Motor neuron (in vitro differentiated cells): ENCODE data around the gene CTH. TPM values are rescaled to one million over a fixed set of nuclear protein-coding genes. Genes with fewer than 3 reads are reported as not detected.
"Not testable (repeated sequence)": the region's sequence is repeated elsewhere in the genome, so short reads cannot be mapped to it uniquely, and the experiment has no call there.

ENCODE experiments used
- ATAC-seq, 8 experiments: fragments of 200-7000 bp; cut with Tn5 transposase; replicated peaks in 6 of 8; 2 replicates each; pipeline ENCODE4 v1.8.0; 2021; ENCODE audit warnings: mild to moderate bottlenecking in 8 of 8, moderate library complexity in 8 of 8
- H3K27ac ChIP-seq, 2 donors: fragments of 250-450 bp; sonication (Bioruptor Pico); 2 replicates each; pipeline ENCODE4 v1.9.0; 2021; ENCODE audit warnings: antibody characterized with exemption in 2 of 2, mild to moderate bottlenecking in 2 of 2, moderate library complexity in 1 of 2
- H3K4me1 ChIP-seq, 2 donors: fragments of 250-450 bp; sonication (Bioruptor Pico); replicated peaks in 1 of 2; 2 replicates each; pipeline ENCODE4 v1.6.1; 2021; ENCODE audit warnings: antibody characterized with exemption in 2 of 2, mild to moderate bottlenecking in 2 of 2, moderate library complexity in 1 of 2
- H3K4me3 ChIP-seq, 5 donors: fragments of 250-450 bp; sonication (Bioruptor Pico); 2 replicates each; pipeline ENCODE4 v1.9.0; 2021; ENCODE audit warnings: antibody characterized with exemption in 5 of 5, mild to moderate bottlenecking in 5 of 5, moderate library complexity in 4 of 5
- WGBS, 10 experiments: fragments of 450-650 bp; shearing (Covaris generic); methylation state at CpG; one replicate each; pipeline ENCODE4 v1.0.0; 2022; 5-methylcytosine and 5-hydroxymethylcytosine counted together
- in situ Hi-C, 9 experiments: fragments of 400-800 bp; cut with MboI; loops; one replicate each; pipeline ENCODE4 v1.15.0; 2021; ENCODE audit warnings: low sequenced_read_pairs in 9 of 9, low pct_unique_long_range_greater_than_20kb in 2 of 9; ENCODE audit not compliant: unreplicated experiment in 9 of 9
- total RNA-seq, 8 experiments: library from RNA; unstranded; fragments of 300-600 nt; gene quantifications; 2 replicates each; pipeline versions ENCODE4 v1.2.3 to v1.2.4, GENCODE V29; 2022

The CTH gene
- total RNA-seq, 8 experiments from 2014 or later: 8.3 to 29.7 (median 11.8) TPM

DNA sequence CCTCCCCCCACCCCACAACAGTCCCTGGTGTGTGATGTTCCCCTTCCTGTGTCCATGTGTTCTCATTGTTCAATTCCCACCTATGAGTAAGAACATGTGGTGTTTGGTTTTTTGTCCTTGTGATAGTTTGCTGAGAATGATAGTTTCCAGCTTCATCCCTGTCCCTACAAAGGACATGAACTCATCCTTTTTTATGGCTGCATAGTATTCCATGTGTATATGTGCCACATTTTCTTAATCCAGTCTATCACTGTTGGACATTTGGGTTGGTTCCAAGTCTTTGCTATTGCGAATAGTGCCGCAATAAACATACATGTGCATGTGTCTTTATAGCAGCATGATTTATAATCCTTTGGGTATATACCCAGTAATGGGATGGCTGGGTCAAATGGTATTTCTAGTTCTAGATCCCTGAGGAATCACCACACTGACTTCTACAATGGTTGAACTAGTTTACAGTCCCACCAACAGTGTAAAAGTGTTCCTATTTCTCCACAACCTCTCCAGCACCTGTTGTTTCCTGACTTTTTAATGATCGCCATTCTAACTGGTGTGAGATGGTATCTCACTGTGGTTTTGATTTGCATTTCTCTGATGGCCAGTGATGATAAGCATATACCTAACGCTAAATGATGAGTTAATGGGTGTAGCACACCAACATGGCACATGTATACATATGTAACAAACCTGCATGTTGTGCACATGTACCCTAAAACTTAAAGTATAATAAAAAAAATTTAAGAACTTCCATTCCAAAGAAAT lies 8.1 kb downstream of the CTH start:
- H3K4me1 ChIP-seq, ATAC-seq, in situ Hi-C loops, H3K4me3 ChIP-seq, H3K27ac ChIP-seq: not testable (repeated sequence)
- WGBS, 10 experiments: 86 to 100% (median 89%) methylated on average over 1 of the region's 4 CpGs; no CpG with 5 or more reads in 7 of the 10 experiments

DNA sequence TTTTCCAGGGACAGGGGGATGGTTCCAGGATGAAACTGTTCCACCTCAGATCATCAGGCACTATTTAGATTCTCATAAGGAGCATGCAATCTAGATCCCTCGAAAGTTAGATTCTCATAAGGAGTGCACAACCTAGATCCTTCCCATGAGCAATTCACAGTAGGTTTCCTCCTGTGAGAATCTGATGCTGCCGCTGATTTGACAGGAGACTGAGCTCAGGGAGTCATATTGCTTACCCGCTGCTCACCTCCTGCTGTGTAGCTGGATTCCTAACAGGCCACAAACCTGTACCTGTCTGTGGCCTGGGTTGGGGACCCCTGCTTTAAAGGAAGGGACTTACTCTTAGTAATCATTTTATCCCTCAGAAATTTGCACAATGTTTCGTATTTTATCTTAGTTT lies 9.3 kb downstream of the CTH start:
- H3K4me1 ChIP-seq: no peaks in the 10 kb centered on the region
- no peak for ATAC-seq
- 29 to 100% (median 94%) methylated on average over 1 to 3 of the region's 4 CpGs; no CpG with 5 or more reads in 1 of the 10 experiments for WGBS, 10 experiments
- in situ Hi-C loops: no loop called here
- no peak overlapping the region for H3K27ac ChIP-seq
- H3K4me3 ChIP-seq: no peak overlapping the region

DNA sequence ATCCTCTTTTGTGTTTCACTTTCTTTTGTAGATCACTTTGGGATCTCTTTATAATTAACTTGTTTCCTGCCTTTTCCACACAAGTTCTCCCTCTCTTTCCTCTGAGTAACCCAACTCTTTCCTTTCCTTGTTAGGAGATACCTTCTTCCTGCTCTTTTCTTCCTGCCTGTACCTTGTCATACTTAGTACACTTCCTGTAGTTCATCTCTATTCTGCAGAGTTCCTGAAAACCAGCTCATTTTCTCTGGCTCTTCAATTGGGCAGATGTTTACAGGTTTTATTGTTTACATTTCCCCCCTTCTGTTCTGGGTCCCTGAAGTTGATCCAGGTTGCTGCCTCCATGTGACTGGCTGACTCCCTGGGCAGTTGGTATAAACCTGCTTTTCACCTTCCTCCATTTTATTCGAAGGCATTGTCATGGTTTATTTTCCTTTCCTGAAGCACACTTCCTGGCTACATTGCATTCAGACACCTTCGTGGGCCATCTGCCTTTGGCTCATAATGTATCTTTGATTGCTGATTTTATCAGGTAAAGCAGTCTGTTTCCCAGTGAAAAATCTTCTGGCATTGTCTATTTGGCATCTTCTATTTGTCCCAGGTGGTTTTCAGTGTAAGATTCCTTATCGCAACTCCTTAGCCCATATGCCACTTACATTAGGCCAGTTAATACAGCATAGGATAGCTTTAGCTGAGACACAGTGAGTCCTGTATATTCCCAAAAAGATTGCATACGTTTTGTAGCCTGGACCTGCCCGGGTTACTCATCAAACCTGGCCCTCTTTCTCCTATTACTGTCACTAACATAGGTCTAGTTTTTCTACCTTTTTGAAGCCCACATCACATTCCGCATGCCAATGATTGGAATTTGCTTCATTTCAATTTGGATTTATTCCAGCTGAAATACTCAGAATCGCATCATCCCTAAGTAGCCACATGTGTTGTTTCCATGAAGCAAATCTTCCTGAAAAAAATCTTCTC lies 15.4 kb downstream of the CTH start:
- WGBS, 10 experiments: 69 to 96% (median 82%) methylated on average over 3 to 7 of the region's 7 CpGs
- no peak overlapping the region for H3K27ac ChIP-seq
- ATAC-seq: no peak
- in situ Hi-C loops: loop anchor here in 1 of 9 experiments (25.0 kb wide), 1 partner anchor 89 kb away; no protein-coding TSS in a partner anchor
- no peaks in the 10 kb centered on the region for H3K4me1 ChIP-seq
- H3K4me3 ChIP-seq: no peak overlapping the region

DNA sequence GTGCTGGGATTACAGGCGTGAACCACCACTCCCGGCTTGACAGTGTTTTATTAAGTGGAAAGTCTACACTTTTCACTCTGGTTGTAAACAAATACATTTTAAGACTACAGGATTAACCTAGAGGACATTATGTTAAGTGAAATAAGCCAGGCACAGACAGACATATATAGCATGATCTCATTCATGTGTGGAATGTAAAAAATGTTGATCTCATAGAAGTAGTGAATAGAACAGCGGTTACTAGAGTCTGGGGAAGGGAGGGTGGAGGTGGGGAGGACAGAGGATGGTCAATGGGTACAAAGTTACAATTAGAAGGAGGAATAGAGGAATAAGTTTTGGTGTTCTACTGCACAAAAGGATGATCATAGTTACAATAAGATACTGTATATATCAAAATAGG lies 16.9 kb downstream of the CTH start:
- Histone ChIP-seq H3K4me1 (no peaks in the 10 kb centered on the region), H3K27ac (no peak overlapping the region), H3K4me3 (no peak overlapping the region)
- in situ Hi-C loops: loop anchor here in 1 of 9 experiments (25.0 kb wide), 1 partner anchor 91 kb away; no protein-coding TSS in a partner anchor
- ATAC-seq: peak in 2 of 8 experiments; percentile 16 to 83
- 20 to 100% (median 89%) methylated on average over 1 to 3 of the region's 3 CpGs for WGBS, 10 experiments

DNA sequence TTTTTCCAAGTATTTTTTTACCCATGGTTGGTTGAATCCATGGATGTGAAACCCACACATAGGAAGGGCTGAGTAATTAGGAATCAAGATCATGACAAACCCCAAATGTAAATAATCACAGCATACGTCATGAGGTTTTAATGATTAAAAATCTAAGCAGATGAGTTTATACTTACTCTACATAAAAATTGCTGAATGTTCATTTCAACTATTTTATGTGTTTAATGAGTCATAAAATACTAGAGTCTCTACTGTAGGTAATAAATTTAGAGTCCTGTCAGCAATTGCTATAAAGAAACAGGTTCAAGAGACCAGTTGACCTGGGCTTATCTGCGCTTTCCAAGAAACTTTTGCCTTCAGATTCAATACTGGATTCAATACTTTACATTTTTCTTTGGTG lies 18.2 kb downstream of the CTH start:
- peak in 1 of 8 experiments; percentile 35 for ATAC-seq
- WGBS, 10 experiments: 40 to 100% (median 92%) methylated on average over 1 to 2 of the region's 2 CpGs

DNA sequence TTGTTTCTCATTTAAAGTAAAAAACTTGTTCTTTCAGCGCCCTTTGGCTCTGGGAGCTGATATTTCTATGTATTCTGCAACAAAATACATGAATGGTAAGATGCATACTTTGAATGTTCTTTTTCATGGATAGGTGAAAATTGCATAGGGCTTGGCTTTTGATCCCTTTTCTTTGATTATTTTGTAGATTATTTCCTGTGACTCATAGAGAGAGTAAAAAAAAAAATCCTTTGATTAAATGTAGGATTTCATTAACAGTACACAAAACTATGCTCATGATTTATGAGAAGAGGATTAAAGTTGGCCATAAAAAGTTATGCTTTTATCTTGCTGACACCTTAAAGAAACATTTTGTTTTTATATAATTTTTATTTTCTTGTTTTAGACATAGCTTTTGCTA lies 18.7 kb downstream of the CTH start:
- no peak for ATAC-seq
- no peak overlapping the region for H3K4me3 ChIP-seq
- H3K4me1 ChIP-seq: no peaks in the 10 kb centered on the region
- in situ Hi-C loops: loop anchor here in 1 of 9 experiments (25.0 kb wide), 1 partner anchor 92 kb away; no protein-coding TSS in a partner anchor
- no peak overlapping the region for H3K27ac ChIP-seq
- WGBS, 10 experiments: 67 to 100% (median 89%) methylated on average over 1 of the region's 1 CpG; no CpG with 5 or more reads in 1 of the 10 experiments

More for the DNA sequence above, 18.2 kb downstream of the CTH start:
- in situ Hi-C loops: loop anchor here in 1 of 9 experiments (25.0 kb wide), 1 partner anchor 92 kb away; no protein-coding TSS in a partner anchor
- Histone ChIP-seq H3K4me3 (no peak overlapping the region), H3K27ac (no peak overlapping the region), H3K4me1 (no peaks in the 10 kb centered on the region)

DNA sequence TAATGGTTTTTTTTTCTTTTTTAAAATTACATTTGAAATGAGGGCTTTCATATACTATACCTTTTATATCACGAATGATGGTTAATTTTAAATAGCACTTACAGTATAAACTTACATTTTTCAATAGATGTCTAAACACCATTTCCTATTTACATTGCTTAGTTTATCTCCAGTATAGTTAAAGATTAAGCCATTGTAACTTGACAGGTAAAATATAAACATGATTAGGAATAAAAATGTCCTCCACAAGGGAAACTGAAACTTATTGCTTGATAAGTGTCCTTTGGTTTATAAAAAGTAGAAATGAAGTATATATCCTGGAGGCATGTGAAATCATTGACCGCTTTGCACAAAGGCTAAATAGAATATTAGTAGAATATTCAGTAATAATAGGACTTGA lies 20.2 kb downstream of the CTH start:
- no peak overlapping the region for H3K4me3 ChIP-seq
- ATAC-seq: no peak
- no peaks in the 10 kb centered on the region for H3K4me1 ChIP-seq
- in situ Hi-C loops: loop anchor here in 1 of 9 experiments (25.0 kb wide), 1 partner anchor 94 kb away; no protein-coding TSS in a partner anchor
- H3K27ac ChIP-seq: no peak overlapping the region
- WGBS, 10 experiments: 89 to 100% (median 96%) methylated on average over 2 of the region's 2 CpGs

DNA sequence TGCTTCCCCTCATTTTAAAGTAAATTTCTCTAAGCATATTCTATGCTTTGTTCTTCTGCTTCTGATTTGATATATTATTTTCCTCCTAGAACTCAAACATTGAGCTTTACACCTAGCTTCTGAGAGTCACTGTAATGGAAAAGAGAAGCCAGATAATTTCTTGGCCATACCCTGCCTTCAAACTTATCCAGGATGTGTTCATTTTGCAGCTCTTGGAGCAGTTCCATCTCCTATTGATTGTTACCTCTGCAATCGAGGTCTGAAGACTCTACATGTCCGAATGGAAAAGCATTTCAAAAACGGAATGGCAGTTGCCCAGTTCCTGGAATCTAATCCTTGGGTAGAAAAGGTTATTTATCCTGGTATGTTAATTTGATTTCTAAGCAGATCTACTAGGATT lies 20.8 kb downstream of the CTH start:
- H3K4me1 ChIP-seq: no peaks in the 10 kb centered on the region
- no peak overlapping the region for H3K4me3 ChIP-seq
- 57 to 96% (median 88%) methylated on average over 3 of the region's 3 CpGs; no CpG with 5 or more reads in 2 of the 10 experiments for WGBS, 10 experiments
- H3K27ac ChIP-seq: no peak overlapping the region
- no peak for ATAC-seq
- in situ Hi-C loops: loop anchor here in 1 of 9 experiments (25.0 kb wide), 1 partner anchor 95 kb away; no protein-coding TSS in a partner anchor

DNA sequence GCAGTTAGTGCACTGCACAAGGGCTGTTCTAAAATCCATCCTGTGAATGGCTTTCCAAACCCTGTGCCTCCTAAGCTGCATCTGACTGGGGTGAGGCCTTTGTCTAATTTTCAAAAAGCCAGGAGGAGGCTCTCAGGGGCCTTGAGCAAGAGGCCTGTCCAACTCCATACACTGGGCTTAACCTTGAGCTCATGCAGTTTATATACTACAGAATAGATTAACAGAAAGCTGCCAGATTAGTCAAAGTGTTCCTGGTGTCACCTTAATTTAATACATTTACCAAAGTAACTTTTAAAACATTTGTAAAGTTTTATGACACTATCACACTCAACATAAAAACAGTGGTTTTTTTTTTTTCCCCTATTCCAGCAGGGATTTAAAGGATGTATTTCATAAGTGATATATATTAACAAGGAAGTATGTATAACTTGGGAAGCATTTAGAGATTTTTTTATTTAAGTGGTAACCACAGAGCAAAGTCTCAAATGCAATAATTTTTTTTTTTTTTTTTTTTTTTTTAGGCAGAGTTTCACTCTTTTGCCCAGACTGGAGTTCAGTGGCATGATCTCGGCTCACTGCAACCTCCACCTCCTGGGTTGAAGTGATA lies 23.3 kb downstream of the CTH start:
- WGBS, 10 experiments: 80 to 100% (median 100%) methylated on average over 1 of the region's 1 CpG; no CpG with 5 or more reads in 4 of the 10 experiments
- Histone ChIP-seq H3K27ac (no peak overlapping the region), H3K4me3 (no peak overlapping the region), H3K4me1 (peaks cover 0 to 2% of the 10 kb centered on the region in 2 donors)
- ATAC-seq: no peak
- in situ Hi-C loops: loop anchor here in 1 of 9 experiments (25.0 kb wide), 1 partner anchor 97 kb away; no protein-coding TSS in a partner anchor

DNA sequence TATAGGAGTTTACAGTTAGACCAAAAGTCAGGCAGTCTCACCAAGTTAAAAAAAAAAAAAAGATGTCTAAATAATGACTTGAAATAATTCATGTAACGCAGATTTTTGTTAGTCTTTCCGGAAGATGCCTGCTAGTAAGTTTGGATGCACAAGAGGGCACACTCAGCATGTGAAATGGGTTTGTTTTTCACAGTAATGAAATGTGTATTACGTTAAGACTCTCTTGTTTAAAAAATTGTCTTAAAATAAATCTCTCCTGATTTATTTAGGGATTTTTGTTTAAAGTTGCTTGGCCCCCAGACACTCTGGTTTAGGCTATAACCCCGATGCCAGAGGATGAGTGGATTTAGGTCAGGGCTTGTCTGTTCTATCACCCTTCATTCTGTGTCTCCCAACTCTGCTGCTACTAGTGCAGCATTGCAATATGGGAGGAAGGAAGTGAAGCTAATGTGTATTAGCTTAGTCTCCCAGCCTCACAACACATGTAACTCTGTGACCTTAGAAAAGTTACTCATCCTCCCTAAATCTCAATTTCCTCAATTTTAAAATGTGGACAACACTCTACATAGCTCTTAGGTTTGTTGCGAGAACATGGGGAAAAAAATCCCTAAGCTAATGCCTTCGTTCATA lies 25.7 kb downstream of the CTH start:
- in situ Hi-C loops: loop anchor here in 1 of 9 experiments (25.0 kb wide), 1 partner anchor 99 kb away; no protein-coding TSS in a partner anchor
- peaks cover 0 to 2% of the 10 kb centered on the region in 2 donors for H3K4me1 ChIP-seq
- no peak overlapping the region for H3K27ac ChIP-seq
- H3K4me3 ChIP-seq: no peak overlapping the region
- peak in 3 of 8 experiments; percentile 21 to 52 (median 34) for ATAC-seq
- WGBS, 10 experiments: 39 to 100% (median 87%) methylated on average over 2 to 6 of the region's 6 CpGs

DNA sequence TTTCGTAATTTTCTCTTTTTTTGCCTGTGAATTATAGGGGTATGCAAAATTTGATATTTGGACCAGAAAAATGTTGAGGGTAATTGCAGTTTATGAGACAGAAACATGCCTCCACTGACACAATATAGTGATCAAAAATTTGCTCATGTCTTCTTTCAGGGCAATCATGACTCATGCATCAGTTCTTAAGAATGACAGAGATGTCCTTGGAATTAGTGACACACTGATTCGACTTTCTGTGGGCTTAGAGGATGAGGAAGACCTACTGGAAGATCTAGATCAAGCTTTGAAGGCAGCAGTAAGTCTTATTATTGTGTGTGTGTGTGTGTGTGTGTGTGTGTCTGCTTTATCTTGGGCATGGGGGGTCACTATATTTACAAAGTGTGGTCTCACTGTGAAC lies 27.5 kb downstream of the CTH start:
- WGBS, 10 experiments: 49 to 100% (median 100%) methylated on average over 1 to 2 of the region's 2 CpGs; no CpG with 5 or more reads in 1 of the 10 experiments
- H3K4me3 ChIP-seq: no peak overlapping the region
- H3K27ac ChIP-seq: no peak overlapping the region
- H3K4me1 ChIP-seq: peaks cover 2 to 5% of the 10 kb centered on the region in 2 donors
- in situ Hi-C loops: loop anchor here in 1 of 9 experiments (25.0 kb wide), 1 partner anchor 101 kb away; no protein-coding TSS in a partner anchor
- ATAC-seq: no peak
